Measurements from ENCODE around the gene CENPK. TPM values are rescaled to one million over a fixed set of nuclear protein-coding genes. Genes with fewer than 3 reads are reported as not detected.

CENPK gene
- total and polyA plus RNA-seq, 9 of the 15 experiments (the other 6 are each of a cell fraction or from before 2014, with no cell fraction given): 30.8 to 134 (median 69.0) TPM

DNA sequence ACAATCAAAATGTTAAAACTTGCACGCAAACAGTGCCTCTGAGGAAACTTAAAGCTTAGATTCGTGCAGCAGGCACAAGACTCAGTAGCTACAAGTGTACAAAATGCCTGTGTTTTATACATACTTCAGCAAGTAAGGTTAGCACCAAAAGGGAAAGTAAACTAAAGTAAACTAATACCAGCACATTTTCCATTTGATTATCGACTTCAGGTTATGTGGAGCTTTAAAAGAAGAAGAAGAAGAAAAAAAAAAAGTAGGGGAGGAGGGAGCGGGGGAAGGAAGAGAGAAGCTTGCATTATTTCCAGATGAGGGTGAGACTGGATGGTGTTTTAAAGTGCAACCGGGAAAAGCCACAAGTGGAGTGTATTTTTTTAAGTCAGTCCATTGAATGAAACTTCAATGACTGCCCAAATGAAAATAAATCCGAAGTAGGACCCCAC is 80.7 kb downstream of the CENPK start (continued):
- TF ChIP-seq ZNF174 (CRISPR knock-in tag; IDR thresholded peaks at IDR 0.05) (no peak), ZNF282 (CRISPR knock-in tag; IDR thresholded peaks at IDR 0.05) (no peak), MTA2 (IDR thresholded peaks at IDR 0.05; ENCODE audit: low read depth) (no peak), ETV5 (CRISPR knock-in tag; IDR thresholded peaks at IDR 0.05; ENCODE audit: low read depth) (no peak), DDX20 (tag; IDR thresholded peaks at IDR 0.05; ENCODE audit: low read depth) (no peak), FOSL1 (tag; conservative IDR thresholded peaks at IDR 0.05) (0 out of 2 replicates have a peak, but pooled peaks have one; percentile 5), EP300 (IDR thresholded peaks at IDR 0.05; ENCODE audit: low read length) (0 out of 2 replicates have a peak, but pooled peaks have one; percentile 6), CREM (IDR thresholded peaks at IDR 0.05; ENCODE audit: low read depth) (no peak), ZNF830 (CRISPR knock-in tag; IDR thresholded peaks at IDR 0.05) (no peak), ZNF3 (CRISPR knock-in tag; IDR thresholded peaks at IDR 0.05) (no peak), PRDM10 (IDR thresholded peaks at IDR 0.05; ENCODE audit: partially characterized antibody) (peak; percentile 95), ZNF584 (CRISPR knock-in tag; IDR thresholded peaks at IDR 0.05; ENCODE audit: low read depth) (no peak), MYC (IDR thresholded peaks at IDR 0.05; ENCODE audit: low read depth, low read length) (0 out of 2 replicates have a peak, but pooled peaks have one; percentile 13), MYC (CRISPR knock-in tag; IDR thresholded peaks at IDR 0.05; ENCODE audit: borderline replicate concordance, low read depth) (no peak), CCNT2 (IDR thresholded peaks at IDR 0.05; ENCODE audit: borderline replicate concordance, extremely low read depth, insufficient read length, low read depth, low read length) (no peak), ZBTB33 (CRISPR knock-in tag; IDR thresholded peaks at IDR 0.05) (no peak), C11orf30 (IDR thresholded peaks at IDR 0.05; ENCODE audit: low read depth) (no peak), EHMT2 (IDR thresholded peaks at IDR 0.05) (no peak), ZBTB5 (IDR thresholded peaks at IDR 0.05) (no peak), BRCA1 (IDR thresholded peaks at IDR 0.05) (no peak), BRCA1 (CRISPR knock-in tag; IDR thresholded peaks at IDR 0.05) (no peak), THAP7 (CRISPR knock-in tag; IDR thresholded peaks at IDR 0.05) (no peak)

All from K562 (cell line).